AG09319 (cell line): Measurements from ENCODE around the gene ITGA11.

Source experiments
- DNase-seq: peaks from one replicate; pipeline ENCODE4 v3.0.0-alpha.2; 2010; ENCODE audit warnings: low read depth; ENCODE audit errors: extremely low read depth
- TF ChIP-seq, protein P1 (sequence below): IDR thresholded peaks from 2 replicates; pipeline ENCODE4 v1.5.1; 2011; ENCODE audit warnings: low read depth, mild to moderate bottlenecking, inconsistent platforms, low read length, moderate library complexity

ITGA11 gene

DNA sequence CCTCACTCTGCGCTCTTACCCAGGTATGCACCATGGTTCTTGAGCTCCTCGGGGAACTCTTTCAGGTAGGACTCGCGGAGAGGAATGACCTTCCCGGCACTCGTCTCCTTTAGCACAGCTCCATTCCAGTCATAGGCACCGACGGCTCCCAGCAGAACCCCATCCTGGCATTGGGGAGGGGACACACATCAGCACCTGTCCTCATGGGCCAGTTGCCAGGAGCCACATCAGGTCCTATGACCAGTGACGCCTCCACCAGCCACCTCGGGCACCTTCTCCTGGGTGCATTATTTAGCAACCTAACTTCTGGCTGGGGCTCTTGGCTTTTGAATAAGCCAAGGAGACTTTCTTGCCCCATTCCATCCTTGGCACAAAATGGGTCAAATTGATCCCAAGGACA, 92.5 kb downstream of the ITGA11 start:
- TF ChIP-seq, protein P1, sequence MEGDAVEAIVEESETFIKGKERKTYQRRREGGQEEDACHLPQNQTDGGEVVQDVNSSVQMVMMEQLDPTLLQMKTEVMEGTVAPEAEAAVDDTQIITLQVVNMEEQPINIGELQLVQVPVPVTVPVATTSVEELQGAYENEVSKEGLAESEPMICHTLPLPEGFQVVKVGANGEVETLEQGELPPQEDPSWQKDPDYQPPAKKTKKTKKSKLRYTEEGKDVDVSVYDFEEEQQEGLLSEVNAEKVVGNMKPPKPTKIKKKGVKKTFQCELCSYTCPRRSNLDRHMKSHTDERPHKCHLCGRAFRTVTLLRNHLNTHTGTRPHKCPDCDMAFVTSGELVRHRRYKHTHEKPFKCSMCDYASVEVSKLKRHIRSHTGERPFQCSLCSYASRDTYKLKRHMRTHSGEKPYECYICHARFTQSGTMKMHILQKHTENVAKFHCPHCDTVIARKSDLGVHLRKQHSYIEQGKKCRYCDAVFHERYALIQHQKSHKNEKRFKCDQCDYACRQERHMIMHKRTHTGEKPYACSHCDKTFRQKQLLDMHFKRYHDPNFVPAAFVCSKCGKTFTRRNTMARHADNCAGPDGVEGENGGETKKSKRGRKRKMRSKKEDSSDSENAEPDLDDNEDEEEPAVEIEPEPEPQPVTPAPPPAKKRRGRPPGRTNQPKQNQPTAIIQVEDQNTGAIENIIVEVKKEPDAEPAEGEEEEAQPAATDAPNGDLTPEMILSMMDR, result no peak
- DNase-seq, result no peak

- TF ChIP-seq, protein P1, result no peak
- no peak for DNase-seq
Observed at GRCh38 chr15:68337826-68338225, 94.1 kb downstream of the ITGA11 start.

- TF ChIP-seq, protein P1, result no peak
- no peak for DNase-seq
Observed at GRCh38 chr15:68336516-68336915, 95.4 kb downstream of the ITGA11 start.

DNA sequence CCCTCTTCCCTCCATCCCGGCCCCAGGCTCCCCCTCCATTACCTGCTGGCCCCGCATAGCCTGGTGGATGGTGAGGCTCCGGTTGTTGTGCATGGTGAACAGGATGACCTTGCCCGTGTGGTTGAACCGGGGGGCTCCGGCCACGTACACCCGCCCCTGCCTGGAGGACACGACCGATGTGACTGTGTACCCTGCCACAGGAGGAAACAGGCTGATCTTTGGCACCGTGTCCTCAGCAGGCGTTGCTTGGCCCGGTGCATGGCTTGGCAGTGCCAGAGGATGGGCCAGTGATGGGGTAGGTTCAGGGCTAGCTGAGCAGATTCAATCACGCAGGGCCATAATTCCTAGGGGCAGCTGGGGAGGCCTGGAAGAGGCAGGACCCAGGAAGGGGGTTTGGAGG, 96.3 kb downstream of the ITGA11 start:
- TF ChIP-seq, protein P1, result no peak
- DNase-seq, result no peak

- no peak for DNase-seq
- TF ChIP-seq, protein P1, result no peak
Observed at GRCh38 chr15:68335251-68335650, 96.7 kb downstream of the ITGA11 start.

DNA sequence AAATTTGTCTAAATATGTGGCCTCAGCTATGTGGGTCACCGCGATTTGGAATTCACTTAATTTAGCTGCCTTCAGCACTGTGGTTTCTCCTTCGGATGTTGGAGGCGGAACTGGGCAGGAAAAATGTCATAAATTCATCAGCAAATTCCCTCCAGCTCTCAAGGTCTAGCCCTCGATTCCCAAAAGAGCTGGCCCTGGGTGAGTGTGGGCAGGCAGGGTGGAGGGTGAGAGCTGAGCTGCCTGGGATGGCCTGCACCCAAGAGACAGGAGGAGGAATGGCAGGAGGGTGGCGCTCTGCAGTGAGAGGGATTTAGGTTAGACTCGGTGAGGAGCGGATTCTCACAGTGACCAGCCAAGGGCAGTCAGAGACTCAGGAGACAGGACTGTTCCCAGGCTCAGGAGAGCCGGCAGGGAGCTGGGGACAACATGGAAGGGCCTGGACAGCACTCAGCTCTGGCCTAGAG, 97.3 kb downstream of the ITGA11 start:
- TF ChIP-seq, protein P1, result no peak; the same call in 1 of the 2 replicates
- DNase-seq, result peak; percentile 19

DNA sequence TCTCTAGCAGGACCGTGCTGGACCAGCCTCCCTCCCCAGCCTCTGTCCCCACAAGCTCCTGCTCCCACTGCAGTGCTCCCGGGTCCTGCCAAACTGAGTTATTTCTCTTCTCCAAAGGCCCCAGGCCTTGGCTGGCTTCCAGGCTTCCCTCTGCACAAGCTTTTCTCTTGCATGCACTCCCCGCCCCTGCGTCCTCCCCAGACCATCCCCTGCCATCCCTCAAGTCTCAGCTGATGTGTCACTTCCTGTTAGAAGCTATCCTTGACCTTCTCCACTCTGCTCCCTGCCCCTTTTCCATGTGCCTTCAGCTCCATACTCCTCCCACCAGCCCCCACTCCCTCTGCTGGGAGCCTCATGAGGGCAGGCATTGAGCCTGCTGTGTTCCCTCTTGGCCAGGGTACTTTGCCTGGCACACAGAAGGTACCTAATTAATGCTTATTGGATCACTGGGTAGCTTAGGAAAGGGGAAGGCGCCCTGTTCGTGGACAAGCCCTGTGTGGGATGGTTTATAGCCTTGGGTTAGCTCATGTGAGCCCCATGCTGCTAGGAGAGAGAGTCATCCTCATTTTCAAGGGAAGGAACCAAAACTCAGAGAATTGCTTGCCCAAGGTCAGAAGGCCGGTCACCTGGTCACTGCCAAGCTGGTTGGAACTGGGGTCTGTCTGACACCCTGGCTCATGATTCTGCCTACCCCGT, 98.0 kb downstream of the ITGA11 start:
- TF ChIP-seq, protein P1, result no peak
- no peak for DNase-seq
